OCI-M1 (cell line): ENCODE results near the gene FIGNL2.
"Not testable (repeated sequence)": the region's sequence is repeated elsewhere in the genome, so short reads cannot be mapped to it uniquely, and the experiment has no call there.

Experiments used
- DNase-seq: peaks from one replicate; lab custom pipeline; 2025; lab: John Stamatoyannopoulos, UW

The FIGNL2 gene

GRCh38 chr12:51817027-51817953, 31.2 kb downstream of the FIGNL2 start:
- DNase-seq = no peak

- DNase-seq = no peak
Measured at GRCh38 chr12:51815571-51815970, 32.9 kb downstream of the FIGNL2 start.

DNA sequence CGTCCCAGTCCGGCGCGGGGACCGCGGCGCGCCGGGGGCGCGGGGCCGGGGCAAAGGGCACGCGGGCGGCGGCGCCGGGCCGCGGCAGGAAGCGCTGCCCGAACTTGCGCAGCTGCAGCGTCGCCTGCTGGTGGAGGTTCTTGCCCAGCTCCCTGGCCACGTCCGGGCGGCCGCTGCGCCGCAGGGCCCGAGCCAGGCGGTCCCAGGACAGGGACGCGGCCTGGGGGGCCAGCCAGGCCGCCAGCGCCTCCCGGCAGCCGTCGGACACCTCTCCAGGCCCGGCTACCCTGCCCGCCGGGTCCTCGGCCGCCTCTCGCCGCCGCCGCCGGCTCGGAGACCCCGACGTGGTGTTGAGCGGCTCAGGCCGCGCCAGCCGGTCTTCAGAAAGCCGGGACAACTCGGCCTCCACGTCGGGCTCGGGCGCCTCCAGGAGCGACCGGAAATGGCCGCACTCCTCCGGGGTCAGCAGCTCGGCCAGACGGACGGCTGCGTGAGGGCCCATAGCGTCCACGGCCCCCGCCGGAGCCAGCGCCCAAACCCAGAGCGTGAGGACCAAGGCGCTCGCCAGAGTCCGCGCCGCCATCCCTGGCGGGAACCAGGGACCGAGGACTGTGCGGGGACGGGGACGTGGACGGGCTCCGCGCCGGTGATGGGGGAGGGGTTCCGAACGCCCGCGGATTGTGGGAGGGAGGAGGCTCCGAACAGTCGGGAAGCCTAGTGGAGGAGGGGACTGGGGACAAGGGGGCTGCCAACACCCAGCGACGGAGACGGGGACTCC, 34.0 kb downstream of the FIGNL2 start:
- DNase-seq = no peak

DNA sequence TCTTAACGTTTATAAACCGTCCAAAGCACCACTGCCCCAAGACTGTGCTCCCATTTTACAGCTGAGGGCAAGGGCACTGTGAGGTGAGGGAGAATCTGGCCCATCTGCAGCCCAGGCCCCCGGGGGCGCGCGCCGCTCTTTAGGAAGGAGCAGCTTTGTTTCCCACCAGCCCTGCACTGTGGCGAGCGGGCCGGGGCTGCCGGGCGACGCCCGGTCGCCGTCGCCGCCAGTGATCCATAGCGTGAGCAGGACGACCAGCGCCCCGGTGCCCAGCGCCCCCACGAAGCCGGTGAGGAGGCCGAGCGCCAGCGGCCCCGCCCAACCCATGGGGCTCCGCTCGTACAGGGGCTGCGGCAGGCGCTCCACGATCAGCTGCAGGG, 34.6 kb downstream of the FIGNL2 start:
- no peak for DNase-seq

- DNase-seq = no peak
Measured at GRCh38 chr12:51812871-51813270, 35.6 kb downstream of the FIGNL2 start.

- no peak for DNase-seq
Measured at GRCh38 chr12:51811203-51812202, 37.0 kb downstream of the FIGNL2 start.

GRCh38 chr12:51809193-51809592, 39.3 kb downstream of the FIGNL2 start:
- DNase-seq = no peak

DNA sequence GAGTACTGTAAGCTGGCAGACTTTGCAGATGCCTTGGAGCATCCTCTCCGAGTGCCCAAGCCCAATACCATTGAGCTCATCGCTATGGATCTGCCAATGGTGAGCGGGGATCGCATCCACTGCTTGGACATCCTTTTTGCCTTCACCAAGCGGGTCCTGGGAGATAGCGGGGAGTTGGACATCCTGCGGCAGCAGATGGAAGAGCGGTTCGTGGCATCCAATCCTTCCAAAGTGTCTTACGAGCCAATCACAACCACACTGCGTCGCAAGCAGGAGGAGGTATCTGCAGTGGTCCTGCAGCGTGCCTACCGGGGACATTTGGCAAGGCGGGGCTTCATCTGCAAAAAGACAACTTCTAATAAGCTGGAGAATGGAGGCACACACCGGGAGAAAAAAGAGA, 41.6 kb downstream of the FIGNL2 start:
- no peak for DNase-seq

GRCh38 chr12:51801027-51801426, 47.5 kb downstream of the FIGNL2 start:
- no peak for DNase-seq

- no peak for DNase-seq
Measured at GRCh38 chr12:51798501-51798900, 50.0 kb downstream of the FIGNL2 start.

DNA sequence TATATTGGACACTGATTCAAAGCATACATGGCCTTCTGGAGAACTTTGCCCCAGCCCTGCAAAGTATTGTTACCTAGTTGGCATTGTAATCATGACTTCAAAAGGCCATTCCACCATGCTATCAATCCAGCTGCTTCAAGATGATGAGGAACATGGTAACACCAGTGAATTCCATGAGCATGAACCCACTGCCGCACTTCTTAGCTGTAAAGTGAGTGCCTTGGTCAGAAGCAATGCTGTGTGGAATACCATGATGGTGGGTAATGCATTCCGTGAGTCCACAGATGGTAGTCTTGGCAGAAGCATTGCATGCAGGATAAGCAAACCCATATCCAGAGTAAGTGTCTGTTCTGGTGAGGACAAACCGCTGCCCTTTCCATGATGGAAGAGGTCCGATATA, 50.5 kb downstream of the FIGNL2 start:
- DNase-seq = not testable (repeated sequence)

- no peak for DNase-seq
Measured at GRCh38 chr12:51797301-51797700, 51.2 kb downstream of the FIGNL2 start.

GRCh38 chr12:51793201-51793600, 55.3 kb downstream of the FIGNL2 start:
- no peak for DNase-seq

DNA sequence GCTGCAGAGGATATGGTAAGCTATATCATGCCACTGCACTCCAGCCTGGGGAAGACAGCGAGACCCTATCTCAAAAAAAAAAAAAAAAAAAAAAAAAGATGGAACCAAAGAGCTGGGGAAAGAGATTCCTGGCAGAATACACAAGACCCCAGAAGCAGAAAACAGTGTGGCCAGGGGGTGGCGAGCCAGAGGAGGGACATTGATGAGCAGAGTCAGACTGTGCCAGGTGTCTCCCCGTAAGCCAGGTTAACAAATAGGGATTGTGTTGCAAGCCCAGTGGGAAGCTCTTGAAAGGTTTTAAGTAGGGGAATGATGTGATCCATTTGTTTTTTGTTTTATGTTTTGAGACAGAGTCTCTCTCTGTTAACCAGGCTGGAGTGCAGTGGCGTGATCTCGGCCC, 56.1 kb downstream of the FIGNL2 start:
- DNase-seq = no peak

DNA sequence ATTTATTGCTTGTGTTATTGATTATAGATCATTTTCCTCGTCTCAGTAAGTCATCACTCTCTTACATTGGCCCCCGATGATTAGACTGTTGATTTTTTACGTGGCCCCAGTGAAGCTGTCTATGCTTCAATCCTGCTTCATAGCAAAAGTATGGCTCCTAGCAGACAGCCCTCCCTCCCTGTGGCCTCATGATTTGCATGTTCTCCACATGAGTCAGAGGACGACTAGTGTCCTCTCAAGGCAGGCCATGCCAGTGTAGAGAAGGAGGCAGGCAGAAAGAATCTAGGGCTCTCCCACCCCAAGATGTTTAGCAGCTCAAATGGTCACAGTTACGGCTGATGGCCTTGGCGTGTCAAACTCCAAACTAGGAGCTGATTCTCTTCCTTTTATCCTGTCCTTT, 59.6 kb downstream of the FIGNL2 start:
- no peak for DNase-seq

DNA sequence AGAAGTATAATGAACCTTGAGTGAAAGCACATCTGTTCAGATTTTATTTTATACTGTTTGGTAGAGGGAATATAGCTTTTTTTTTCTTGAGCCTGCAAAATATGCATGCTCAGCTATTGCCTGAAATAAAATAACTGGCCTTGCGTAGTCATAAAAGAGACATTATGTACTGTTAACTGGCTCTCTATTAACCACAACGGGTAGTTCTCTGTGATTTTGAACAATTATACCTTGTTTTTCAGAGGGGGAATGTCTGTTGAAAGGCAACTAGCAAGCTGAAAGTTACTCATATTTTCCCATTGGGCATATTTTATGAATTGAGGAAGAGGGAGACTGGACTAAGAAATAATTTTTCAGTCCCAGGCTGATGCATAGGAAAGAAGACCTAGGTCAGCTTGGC, 62.6 kb downstream of the FIGNL2 start:
- no peak for DNase-seq

GRCh38 chr12:51784688-51785087, 63.8 kb downstream of the FIGNL2 start:
- DNase-seq = no peak

DNA sequence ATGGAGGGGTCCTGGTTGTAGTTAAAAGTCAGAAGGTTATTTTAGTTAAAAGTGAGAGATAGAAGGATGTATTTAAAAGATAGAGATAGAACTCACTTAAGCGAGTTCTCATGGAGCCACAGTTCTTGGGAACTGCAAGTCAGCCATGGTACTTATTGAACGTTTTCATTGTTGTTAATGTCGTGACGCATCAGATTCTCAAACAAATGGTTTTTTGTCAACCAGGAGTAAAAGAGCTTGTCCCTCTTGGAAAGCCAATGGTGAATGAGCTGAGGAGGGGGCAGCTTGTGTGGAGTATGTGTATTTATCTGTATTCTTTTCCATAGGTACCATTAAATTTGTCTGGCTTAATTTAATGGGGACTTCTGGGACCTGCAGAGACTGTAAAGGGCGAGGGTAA, 68.6 kb downstream of the FIGNL2 start:
- no peak for DNase-seq

DNA sequence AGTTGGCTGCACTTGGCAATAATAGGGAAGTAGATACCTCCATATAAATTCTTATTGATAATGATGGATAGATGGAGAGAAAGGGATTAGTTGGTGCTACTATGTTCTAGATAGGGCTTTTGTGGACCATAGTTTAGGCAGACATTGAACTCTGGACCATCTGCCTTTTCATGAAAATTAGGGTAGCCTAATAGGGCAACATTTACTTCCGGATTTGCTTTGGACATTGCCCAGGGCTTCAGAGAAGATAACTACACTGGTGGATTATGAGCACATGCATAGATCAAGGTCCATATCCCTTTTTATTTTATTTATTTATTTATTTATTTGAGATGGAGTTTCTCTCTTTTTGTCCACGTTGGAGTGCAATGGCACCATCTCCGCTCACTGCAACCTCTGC, 70.5 kb downstream of the FIGNL2 start:
- DNase-seq = no peak

- no peak for DNase-seq
Measured at GRCh38 chr12:51777457-51777856, 71.1 kb downstream of the FIGNL2 start.

- no peak for DNase-seq
Measured at GRCh38 chr12:51774933-51775332, 73.6 kb downstream of the FIGNL2 start.
